ENCODE data around the gene TOX2. TPM values are rescaled to one million over a fixed set of nuclear protein-coding genes. Genes with fewer than 3 reads are reported as not detected.

TOX2 gene
- total RNA-seq, 1 experiment from 2014 or later, result 1.7 TPM

DNA sequence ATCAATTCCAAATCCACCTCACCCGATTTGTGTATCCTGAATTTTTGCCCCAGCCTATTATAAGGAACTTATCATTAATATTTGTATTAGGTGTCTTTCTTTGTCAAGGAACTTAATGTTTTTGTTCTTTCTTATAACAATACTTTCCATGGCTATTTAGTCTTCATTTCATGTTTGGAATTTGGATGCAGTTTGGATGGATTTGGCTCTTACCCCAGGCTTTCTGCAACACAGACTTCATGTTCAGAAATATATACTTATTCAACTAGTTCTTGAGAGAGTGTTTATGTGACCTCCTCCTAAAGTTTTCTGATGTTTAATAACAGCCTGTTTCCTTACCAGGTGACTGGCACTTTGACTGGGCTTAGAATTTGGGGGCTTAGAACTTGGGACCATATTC lies 35.9 kb upstream of the TOX2 start:
- Histone ChIP-seq H2BK15ac (ENCODE audit: low read depth, low read length) (no peak overlapping the region), H3K9me3 (ENCODE audit: control insufficient read depth, low read depth, low read length) (no peaks in the 10 kb centered on the region), H4K8ac (replicated peaks; ENCODE audit: insufficient read length, low read depth, low read length) (no peak overlapping the region), H2BK12ac (ENCODE audit: insufficient read length, low read depth, low read length) (no peak overlapping the region), H3K4me2 (ENCODE audit: insufficient read depth, insufficient read length, low read length) (no peak overlapping the region), H3K79me1 (ENCODE audit: insufficient read depth, low read depth, low read length, poor library complexity, severe bottlenecking) (no peaks in the 10 kb centered on the region), H3K23ac (ENCODE audit: insufficient read length, low read depth, low read length) (no peak overlapping the region), H3K56ac (ENCODE audit: insufficient read length, low read depth, low read length) (no peak overlapping the region), H3K9ac (ENCODE audit: extremely low read depth, insufficient read length, low read length) (no peak overlapping the region), H3K4me1 (ENCODE audit: insufficient read depth, low read length) (no peaks in the 10 kb centered on the region), H4K5ac (ENCODE audit: insufficient read length, low read depth, low read length) (no peak overlapping the region), H2BK120ac (ENCODE audit: low read depth, low read length, poor library complexity, severe bottlenecking) (no peak overlapping the region), H2AFZ (ENCODE audit: low read length) (no peak overlapping the region), H3K4ac (ENCODE audit: low read depth, low read length) (no peak overlapping the region), H2AK5ac (ENCODE audit: insufficient read length, low read length) (no peak overlapping the region), H2BK20ac (ENCODE audit: low read depth, low read length, poor library complexity, severe bottlenecking) (no peak overlapping the region), H3K23me2 (ENCODE audit: insufficient read length, low read depth, low read length, poor library complexity, severe bottlenecking) (no peaks in the 10 kb centered on the region), H4K20me1 (ENCODE audit: control insufficient read depth, insufficient read depth, insufficient read length) (no peaks in the 10 kb centered on the region), H4K91ac (ENCODE audit: insufficient read length, low read depth, low read length) (no peak overlapping the region), H3K27ac (ENCODE audit: insufficient read length, low read depth, low read length) (no peak overlapping the region), H3K27me3 (ENCODE audit: insufficient read depth, low read length) (no peaks in the 10 kb centered on the region), H2BK5ac (ENCODE audit: insufficient read length, low read length) (no peak overlapping the region), H3K79me2 (ENCODE audit: insufficient read depth, low read length) (no peaks in the 10 kb centered on the region), H3K14ac (ENCODE audit: insufficient read depth, low read length) (no peak overlapping the region), H3K18ac (ENCODE audit: insufficient read length, low read depth, low read length) (no peak overlapping the region), H3T11ph (ENCODE audit: low read length) (no peak overlapping the region)
- TF ChIP-seq, protein P1, sequence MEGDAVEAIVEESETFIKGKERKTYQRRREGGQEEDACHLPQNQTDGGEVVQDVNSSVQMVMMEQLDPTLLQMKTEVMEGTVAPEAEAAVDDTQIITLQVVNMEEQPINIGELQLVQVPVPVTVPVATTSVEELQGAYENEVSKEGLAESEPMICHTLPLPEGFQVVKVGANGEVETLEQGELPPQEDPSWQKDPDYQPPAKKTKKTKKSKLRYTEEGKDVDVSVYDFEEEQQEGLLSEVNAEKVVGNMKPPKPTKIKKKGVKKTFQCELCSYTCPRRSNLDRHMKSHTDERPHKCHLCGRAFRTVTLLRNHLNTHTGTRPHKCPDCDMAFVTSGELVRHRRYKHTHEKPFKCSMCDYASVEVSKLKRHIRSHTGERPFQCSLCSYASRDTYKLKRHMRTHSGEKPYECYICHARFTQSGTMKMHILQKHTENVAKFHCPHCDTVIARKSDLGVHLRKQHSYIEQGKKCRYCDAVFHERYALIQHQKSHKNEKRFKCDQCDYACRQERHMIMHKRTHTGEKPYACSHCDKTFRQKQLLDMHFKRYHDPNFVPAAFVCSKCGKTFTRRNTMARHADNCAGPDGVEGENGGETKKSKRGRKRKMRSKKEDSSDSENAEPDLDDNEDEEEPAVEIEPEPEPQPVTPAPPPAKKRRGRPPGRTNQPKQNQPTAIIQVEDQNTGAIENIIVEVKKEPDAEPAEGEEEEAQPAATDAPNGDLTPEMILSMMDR (conservative IDR thresholded peaks at IDR 0.05), result no peak
- peaks cover 0 to 12% (median 4%) of the 10 kb centered on the region in 3 experiments; a peak in 3 of 7 replicates for H3K36me3 Mint-ChIP-seq (ENCODE audit: insufficient read depth in 1 of 3, low read depth in 3 of 3)
- peaks cover 12% of the 10 kb centered on the region for H3K27me3 Mint-ChIP-seq (ENCODE audit: low read depth)
- H3K9me3 Mint-ChIP-seq, result peaks cover 2 to 17% of the 10 kb centered on the region in 2 experiments; a peak in 3 of 5 replicates
- H3K4me3 Mint-ChIP-seq, result no peak overlapping the region
- no peak overlapping the region for H3K27ac Mint-ChIP-seq
- no peaks in the 10 kb centered on the region for H3K4me1 Mint-ChIP-seq
- no peak for DNase-seq
- no CpG with 5 or more reads among the region's 1 CpG for WGBS (ENCODE audit: extremely low coverage, insufficient read length, low lambda C conversion rate)
